IMR-90 (cell line): ENCODE data around the gene MAPK13. TPM values are rescaled to one million over a fixed set of nuclear protein-coding genes. Genes with fewer than 3 reads are reported as not detected.

Experiments used
- ATAC-seq: fragments of 200-7000 bp; cut with Tn5 transposase; 2 replicates; pipeline ENCODE4 v1.9.1; 2020; ENCODE audit warnings: low read depth, mild to moderate bottlenecking, moderate library complexity
- BruUV-seq: library from RNA; stranded (reverse); fragments of 400-500 nt; replicated peaks from 2 replicates; lab custom pipeline; 2021; lab: Mats Ljungman, UMichigan
- CTCF ChIA-PET: fragments of 300-600 bp; formaldehyde crosslinking; extraction: SDS; loops from one replicate; lab custom pipeline; 2021; ENCODE audit warnings: antibody characterized with exemption; lab: Yijun Ruan, JAX
- POLR2A ChIA-PET: fragments of 300-600 bp; sonication (Branson Sonifier 250); formaldehyde crosslinking; loops from one replicate; lab custom pipeline; 2022; ENCODE audit warnings: antibody characterized with exemption; ENCODE audit not compliant: unreplicated experiment; lab: Charles Lee
- DNase-seq: peaks from one replicate; pipeline ENCODE4 v3.0.0; 2013
- H2AFZ ChIP-seq: replicated peaks from 2 replicates; pipeline ENCODE3; 2013; ENCODE audit warnings: low read length, mild to moderate bottlenecking; ENCODE audit not compliant: poor library complexity
- H2AK5ac ChIP-seq: 2 replicates; pipeline ENCODE4 v1.6.1; 2013; ENCODE audit warnings: low read depth, low read length, inconsistent platforms
- H2AK9ac ChIP-seq: replicated peaks from 2 replicates; pipeline ENCODE3; 2013; ENCODE audit warnings: mild to moderate bottlenecking, low read depth, low read length, moderate library complexity; ENCODE audit not compliant: poor library complexity
- H2BK120ac ChIP-seq: 2 replicates; pipeline ENCODE4 v1.6.1; 2013; ENCODE audit warnings: low read depth, low read length, inconsistent platforms
- H2BK15ac ChIP-seq: 3 replicates; pipeline ENCODE4 v1.6.1; 2013; ENCODE audit warnings: low read depth, low read length, inconsistent platforms
- H2BK20ac ChIP-seq: 2 replicates; pipeline ENCODE4 v1.6.1; 2013; ENCODE audit warnings: low read depth, mild to moderate bottlenecking, inconsistent platforms, low read length, moderate library complexity
- H2BK5ac ChIP-seq: 2 replicates; pipeline ENCODE4 v1.6.1; 2013; ENCODE audit warnings: mild to moderate bottlenecking, low read depth, low read length, inconsistent platforms; ENCODE audit not compliant: poor library complexity, severe bottlenecking
- H3K14ac ChIP-seq: replicated peaks from 2 replicates; pipeline ENCODE4 v1.6.1; 2013; ENCODE audit warnings: low read depth, low read length, inconsistent platforms
- H3K18ac ChIP-seq: 2 replicates; pipeline ENCODE4 v1.6.1; 2013; ENCODE audit warnings: low read depth, low read length, control low read depth
- H3K23ac ChIP-seq: 2 replicates; pipeline ENCODE4 v1.6.1; 2013; ENCODE audit warnings: low read depth, low read length, inconsistent platforms
- H3K27ac ChIP-seq: 2 replicates; pipeline ENCODE4 v1.5.1; 2013; ENCODE audit warnings: mild to moderate bottlenecking, control low read depth, low read length; ENCODE audit not compliant: insufficient read depth
- H3K27me3 ChIP-seq: 2 replicates; pipeline ENCODE4 v1.6.1; 2013; ENCODE audit warnings: low read length; ENCODE audit not compliant: control insufficient read depth, insufficient read depth
- H3K36me3 ChIP-seq: 2 replicates; pipeline ENCODE4 v1.6.1; 2013; ENCODE audit warnings: low read length, mixed read lengths; ENCODE audit not compliant: control insufficient read depth, insufficient read depth
- H3K4ac ChIP-seq: 2 replicates; pipeline ENCODE4 v1.6.1; 2013; ENCODE audit warnings: low read depth, low read length, inconsistent platforms
- H3K4me1 ChIP-seq: 2 replicates; pipeline ENCODE4 v1.6.1; 2013; ENCODE audit warnings: low read length, mixed read lengths; ENCODE audit not compliant: control insufficient read depth, insufficient read depth
- H3K4me2 ChIP-seq: 2 replicates; pipeline ENCODE4 v1.6.1; 2013; ENCODE audit warnings: low read depth, mild to moderate bottlenecking, control low read depth, low read length, moderate library complexity
- H3K4me3 ChIP-seq: 2 replicates; pipeline ENCODE4 v1.5.1; 2013; ENCODE audit warnings: low read depth, mild to moderate bottlenecking, control low read depth, low read length, moderate library complexity; ENCODE audit not compliant: insufficient read depth
- H3K56ac ChIP-seq: 2 replicates; pipeline ENCODE4 v1.6.1; 2013; ENCODE audit warnings: low read length, inconsistent platforms; ENCODE audit not compliant: insufficient read depth; ENCODE audit errors: extremely low read depth
- H3K79me1 ChIP-seq, 2 experiments: 2 replicates each; pipeline ENCODE4 v1.6.1; 2013; ENCODE audit warnings: low read length in 2 of 2, inconsistent platforms in 1 of 2, low read depth in 1 of 2
- H3K9ac ChIP-seq: 2 replicates; pipeline ENCODE4 v1.6.1; 2013; ENCODE audit warnings: low read depth, low read length, control low read depth
- H3K9me1 ChIP-seq: 2 replicates; pipeline ENCODE4 v1.6.1; 2013; ENCODE audit warnings: low read length, inconsistent platforms; ENCODE audit not compliant: insufficient read depth
- H3K9me3 ChIP-seq: 2 replicates; pipeline ENCODE4 v1.6.1; 2013; ENCODE audit warnings: low read length; ENCODE audit not compliant: control insufficient read depth, insufficient read depth
- H4K20me1 ChIP-seq: 2 replicates; pipeline ENCODE4 v1.6.1; 2013; ENCODE audit warnings: low read length, inconsistent platforms; ENCODE audit not compliant: insufficient read depth
- H4K5ac ChIP-seq: 2 replicates; pipeline ENCODE4 v1.6.1; 2013; ENCODE audit warnings: mild to moderate bottlenecking, low read depth, low read length, control low read depth
- H4K8ac ChIP-seq, 2 experiments: 2 replicates each; pipeline ENCODE4 v1.6.1; 2013; ENCODE audit warnings: low read depth in 2 of 2, low read length in 2 of 2, control low read depth in 1 of 2, inconsistent platforms in 1 of 2
- H4K91ac ChIP-seq: 2 replicates; pipeline ENCODE4 v1.6.1; 2013; ENCODE audit warnings: low read depth, low read length, inconsistent platforms; ENCODE audit not compliant: insufficient read depth
- MAFK ChIP-seq: IDR thresholded peaks from 2 replicates; pipeline ENCODE4 v1.6.1; 2012; ENCODE audit warnings: low read depth, low read length, improper control_type of control experiment
- RFX5 ChIP-seq: IDR thresholded peaks from 2 replicates; pipeline ENCODE4 v1.8.0; 2012; ENCODE audit warnings: low read depth, mild to moderate bottlenecking, low read length, moderate library complexity
- WGBS, 2 experiments: methylation state at CpG; one replicate each; pipeline versions ENCODE4 v1.1.5 to v1.1.7; 2013; ENCODE audit warnings: missing lambda C conversion rate in 2 of 2; ENCODE audit not compliant: insufficient read length in 1 of 2; ENCODE audit errors: extremely low coverage in 2 of 2; 5-methylcytosine and 5-hydroxymethylcytosine counted together
- dilution Hi-C: fragments of 300-500 bp; cut with HindIII; formaldehyde crosslinking; loops from one replicate; pipeline ENCODE4 v1.14.3; 2018; ENCODE audit warnings: low sequenced_read_pairs; ENCODE audit not compliant: unreplicated experiment
- in situ Hi-C: fragments of 300-500 bp; cut with MboI; formaldehyde crosslinking; loops from 3 replicates; pipeline ENCODE4 v1.14.3; 2019; ENCODE audit warnings: low sequenced_read_pairs, inconsistent platforms, mixed read lengths
- intact Hi-C: fragments of 100-400 bp; cut with micrococcal nuclease; formaldehyde crosslinking; loops from 2 replicates; pipeline ENCODE4 v1.10.0; 2022
- polyA plus RNA-seq, 3 experiments: library from polyadenylated mRNA; depleted of rRNA; stranded (reverse); fragments of >200 nt; gene quantifications; 2 replicates each; pipeline ENCODE4 v1.2.3, GENCODE V29; 2012; ENCODE audit warnings: low replicate concordance in 1 of 3
- total RNA-seq: library from RNA; depleted of rRNA; stranded (reverse); fragments of >200 nt; gene quantifications from 2 replicates; pipeline ENCODE4 v1.2.3, GENCODE V29; 2012

Gene MAPK13
- total and polyA plus RNA-seq, 2 of the 4 experiments (the other 2 are of a cell fraction) = 2.0 to 2.9 TPM

DNA sequence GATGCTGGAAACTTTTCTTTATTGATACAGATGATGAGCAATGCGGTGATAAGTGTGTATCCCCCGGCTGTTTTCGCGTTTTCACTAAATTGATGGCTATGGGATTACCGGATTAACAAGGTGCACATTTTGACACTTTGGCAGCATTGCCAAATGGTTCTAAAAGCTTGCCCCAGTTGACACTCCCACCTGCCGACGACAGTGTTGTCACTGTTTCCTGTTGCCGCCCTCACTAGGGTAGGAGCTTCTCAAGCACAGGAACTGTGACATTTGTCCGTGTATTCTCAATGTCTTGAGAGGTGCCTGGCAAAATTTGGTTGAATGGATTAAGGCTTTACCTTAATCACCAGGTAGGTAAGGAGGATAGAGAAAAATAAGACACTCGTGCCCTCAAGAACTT, 9.8 kb upstream of the MAPK13 start:
- Histone ChIP-seq H2AK5ac (no peak overlapping the region), H4K8ac (no peak overlapping the region; a peak in 1 of 4 replicates), H2BK15ac (no peak overlapping the region), H2BK20ac (no peak overlapping the region), H3K27ac (no peak overlapping the region), H3K9me1 (peaks cover 5% of the 10 kb centered on the region; the same call in 1 of the 2 replicates), H3K4me1 (peaks cover 7% of the 10 kb centered on the region), H3K56ac (no peak overlapping the region), H3K4ac (no peak overlapping the region), H2BK5ac (no peak overlapping the region), H2AFZ (no peak overlapping the region), H2AK9ac (no peak overlapping the region), H3K79me1 (no peaks in the 10 kb centered on the region), H3K18ac (no peak overlapping the region), H4K5ac (no peak overlapping the region), H4K20me1 (no peaks in the 10 kb centered on the region), H3K9me3 (no peaks in the 10 kb centered on the region), H3K27me3 (no peaks in the 10 kb centered on the region), H3K4me3 (no peak overlapping the region), H3K14ac (no peak overlapping the region), H3K4me2 (no peak overlapping the region), H3K36me3 (peaks cover 2% of the 10 kb centered on the region; the same call in 1 of the 2 replicates), H4K91ac (no peak overlapping the region), H2BK120ac (no peak overlapping the region), H3K23ac (no peak overlapping the region), H3K9ac (no peak overlapping the region)
- intact Hi-C loops (no loop called here), in situ Hi-C loops (loop anchor here (5.0 kb wide), 1 partner anchor 82 kb away; no protein-coding TSS in a partner anchor), dilution Hi-C loops (no loop called here)
- no TSS peak for BruUV-seq
- ChIA-PET CTCF (interaction anchor here (0.8 kb wide), 1 partner anchor 221 kb away, joined by 3 read pairs; no protein-coding TSS in a partner anchor), POLR2A (no interaction called here)
- TF ChIP-seq RFX5 (no peak), MAFK (no peak)
- ATAC-seq (no peak), DNase-seq (no peak)
- WGBS, 2 experiments = 66% methylated on average over 5 of the region's 10 CpGs; no CpG with 5 or more reads in 1 of the 2 experiments
